K562 (cell line): ENCODE data around the gene USP22. TPM values are rescaled to one million over a fixed set of nuclear protein-coding genes. Genes with fewer than 3 reads are reported as not detected.

Experiments used
- CBX8 ChIP-seq: fragments of 200-600 bp; sonication (generic); IDR thresholded peaks from 2 replicates; pipeline ENCODE4 v1.6.1; 2012; ENCODE audit warnings: borderline replicate concordance, mixed run types, low read depth, mild to moderate bottlenecking, moderate library complexity, mixed read lengths, low read length, control low read depth, inconsistent platforms; ENCODE audit not compliant: poor library complexity, severe bottlenecking; ENCODE audit errors: extremely low read depth
- FOSL1 ChIP-seq: fragments of 200-800 bp; sonication (Bioruptor generic); conservative IDR thresholded peaks from 2 replicates; pipeline ENCODE4 v1.6.1; 2016; ENCODE audit warnings: missing genetic modification characterization, missing compliant biosample characterization
- HIVEP1 ChIP-seq: fragments of 250-450 bp; sonication (Bioruptor Pico); IDR thresholded peaks from 2 replicates; pipeline ENCODE4 v1.4.0; 2020; ENCODE audit warnings: mild to moderate bottlenecking
- KLF1 ChIP-seq: fragments of 450-650 bp; IDR thresholded peaks from 2 replicates; pipeline ENCODE4 v1.6.1; 2016; ENCODE audit warnings: missing genetic modification characterization, missing compliant biosample characterization
- MBD1 ChIP-seq: fragments of 250-450 bp; sonication (Bioruptor Pico); IDR thresholded peaks from 2 replicates; pipeline ENCODE4 v1.8.0; 2022; ENCODE audit warnings: inconsistent platforms
- MCM7 ChIP-seq, 2 experiments: fragments of 450-650 bp; IDR thresholded peaks; 2 replicates each; pipeline ENCODE4 v1.6.1; 2016 to 2018
- NCOR1 ChIP-seq: fragments of 450-650 bp; IDR thresholded peaks from 2 replicates; pipeline ENCODE4 v1.6.1; 2016; ENCODE audit warnings: mild to moderate bottlenecking, moderate library complexity
- NR1H2 ChIP-seq: sonication (generic); formaldehyde crosslinking; IDR thresholded peaks from 2 replicates; pipeline ENCODE4 v1.4.0; 2020; ENCODE audit warnings: mild to moderate bottlenecking, missing genetic modification reagents
- PCBP2 ChIP-seq: fragments of 200-400 bp; formaldehyde crosslinking; IDR thresholded peaks from 2 replicates; pipeline ENCODE4 v1.6.1; 2018; ENCODE audit warnings: low read length, low read depth, mild to moderate bottlenecking, moderate library complexity; ENCODE audit not compliant: poor library complexity, severe bottlenecking
- RBM25 ChIP-seq: fragments of 200-400 bp; formaldehyde crosslinking; IDR thresholded peaks from 2 replicates; pipeline ENCODE4 v1.6.1; 2018; ENCODE audit warnings: low read length, low read depth, moderate library complexity; ENCODE audit not compliant: severe bottlenecking
- RERE ChIP-seq: sonication (generic); formaldehyde crosslinking; IDR thresholded peaks from 2 replicates; pipeline ENCODE4 v1.8.0; 2023; ENCODE audit warnings: missing genetic modification reagents, mild to moderate bottlenecking, borderline replicate concordance
- SMARCE1 ChIP-seq: fragments of 450-650 bp; IDR thresholded peaks from 2 replicates; pipeline ENCODE4 v1.7.1; 2016; ENCODE audit warnings: mild to moderate bottlenecking
- SOX6 ChIP-seq: fragments of 450-650 bp; IDR thresholded peaks from 2 replicates; pipeline ENCODE4 v1.6.1; 2014; ENCODE audit warnings: mild to moderate bottlenecking
- SPI1 ChIP-seq: IDR thresholded peaks from 2 replicates; pipeline ENCODE4 v1.6.1; 2011; ENCODE audit warnings: low read depth, low read length, control low read depth, borderline replicate concordance
- SRSF7 ChIP-seq: fragments of 200-400 bp; formaldehyde crosslinking; optimal IDR thresholded peaks from 2 replicates; pipeline ENCODE3; 2017; ENCODE audit warnings: mild to moderate bottlenecking, low read depth, low read length
- TAL1 ChIP-seq: fragments of 450-650 bp; IDR thresholded peaks from 2 replicates; pipeline ENCODE4 v1.6.1; 2016; ENCODE audit warnings: mild to moderate bottlenecking
- TARDBP ChIP-seq: fragments of 450-650 bp; IDR thresholded peaks from 2 replicates; pipeline ENCODE4 v1.6.1; 2016
- TEAD4 ChIP-seq, 2 experiments: sonication (generic) in 1 of 2; formaldehyde crosslinking in 1 of 2; IDR thresholded peaks; 2 replicates each; pipeline versions ENCODE4 v1.6.1 to v1.8.0; 2012 to 2022; ENCODE audit warnings: borderline replicate concordance in 1 of 2, inconsistent platforms in 1 of 2, low read length in 1 of 2, mild to moderate bottlenecking in 1 of 2, missing genetic modification reagents in 1 of 2
- ZFX ChIP-seq: sonication (generic); formaldehyde crosslinking; IDR thresholded peaks from 2 replicates; pipeline ENCODE4 v1.8.0; 2022; ENCODE audit warnings: mild to moderate bottlenecking, missing genetic modification reagents, moderate library complexity
- ZNF224 ChIP-seq: sonication (generic); formaldehyde crosslinking; IDR thresholded peaks from 2 replicates; pipeline ENCODE4 v1.8.0; 2022; ENCODE audit warnings: mild to moderate bottlenecking, missing genetic modification reagents
- polyA plus RNA-seq, 8 experiments: library from polyadenylated mRNA; depleted of rRNA in 4 of 8; stranded (reverse) in 5 of 8; unstranded in 3 of 8; fragments of >200 nt; fragmentation: Nextera tagmentation in 2 of 8; fragmentation: Illumina TruSeq in 1 of 8; extraction: Ambion mirVana in 2 of 8; extraction: Trizol in 1 of 8; gene quantifications; 2 replicates each; pipeline versions ENCODE4 v1.2.1 to v1.2.3, GENCODE V29; 2011 to 2014; ENCODE audit warnings: inconsistent platforms in 1 of 8, missing spikeins in 1 of 8
- total RNA-seq, 7 experiments: library from RNA; depleted of rRNA in 6 of 7; stranded (reverse); fragments of >200 nt in 6 of 7; fragmentation: Illumina TruSeq in 2 of 7; extraction: Trizol in 2 of 7; gene quantifications; 2 replicates each; pipeline versions ENCODE4 v1.2.1 to v1.2.3, GENCODE V29; 2011 to 2021; ENCODE audit warnings: low replicate concordance in 1 of 7
- TF ChIP-seq, protein P1 (sequence below): fragments of 450-650 bp; IDR thresholded peaks from one replicate; pipeline ENCODE4 v1.6.1; 2018; ENCODE audit warnings: mild to moderate bottlenecking, moderate library complexity; ENCODE audit not compliant: partially characterized antibody

The USP22 gene
- total and polyA plus RNA-seq, 9 of the 15 experiments (the other 6 are each of a cell fraction or from before 2014, with no cell fraction given) = 6.5 to 113 (median 58.9) TPM

DNA sequence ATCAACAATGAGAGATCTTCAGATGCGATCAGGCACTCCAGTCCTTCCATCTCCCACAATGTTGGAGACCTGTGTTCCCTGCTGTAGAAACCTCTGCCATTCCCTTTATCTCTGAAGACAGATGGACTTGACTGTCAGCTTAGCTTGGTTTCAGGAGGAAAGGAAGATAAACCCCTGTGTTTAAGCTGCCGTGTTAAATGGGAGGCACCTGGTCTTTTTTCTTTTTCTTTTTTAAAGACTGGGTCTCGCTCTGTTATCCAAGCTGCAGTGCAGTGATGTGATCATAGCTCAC is 63.1 kb downstream of the USP22 start (continued):
- TF ChIP-seq, protein P1, sequence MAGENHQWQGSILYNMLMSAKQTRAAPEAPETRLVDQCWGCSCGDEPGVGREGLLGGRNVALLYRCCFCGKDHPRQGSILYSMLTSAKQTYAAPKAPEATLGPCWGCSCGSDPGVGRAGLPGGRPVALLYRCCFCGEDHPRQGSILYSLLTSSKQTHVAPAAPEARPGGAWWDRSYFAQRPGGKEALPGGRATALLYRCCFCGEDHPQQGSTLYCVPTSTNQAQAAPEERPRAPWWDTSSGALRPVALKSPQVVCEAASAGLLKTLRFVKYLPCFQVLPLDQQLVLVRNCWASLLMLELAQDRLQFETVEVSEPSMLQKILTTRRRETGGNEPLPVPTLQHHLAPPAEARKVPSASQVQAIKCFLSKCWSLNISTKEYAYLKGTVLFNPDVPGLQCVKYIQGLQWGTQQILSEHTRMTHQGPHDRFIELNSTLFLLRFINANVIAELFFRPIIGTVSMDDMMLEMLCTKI = no peak
- TF ChIP-seq NCOR1 = peak; percentile 52; the same call in 1 of the 2 replicates
- 0 out of 2 replicates have a peak, but pooled peaks have one; percentile 38 for TF ChIP-seq FOSL1 (tag)
- peak; percentile 78 for TF ChIP-seq TAL1
- no peak for TF ChIP-seq NR1H2 (CRISPR knock-in tag)
- no peak for TF ChIP-seq ZFX
- TF ChIP-seq HIVEP1 = no peak
- peak; percentile 30; the same call in 1 of the 2 replicates for TF ChIP-seq SPI1
- TF ChIP-seq SOX6 = peak; percentile 77
- TF ChIP-seq KLF1 = no peak
- TF ChIP-seq CBX8 = no peak
- TF ChIP-seq RERE = no peak
- TF ChIP-seq SMARCE1 = peak; percentile 55; the same call in 1 of the 2 replicates
- TF ChIP-seq TARDBP = no peak
- no peak for TF ChIP-seq SRSF7
- TF ChIP-seq PCBP2 = no peak
- no peak for TF ChIP-seq MBD1 (CRISPR knock-in tag)
- no peak for TF ChIP-seq ZNF224 (CRISPR knock-in tag)
- TF ChIP-seq RBM25 = no peak
- no peak for TF ChIP-seq MCM7 (IDR thresholded peaks at IDR 0.05)
- TF ChIP-seq TEAD4 (IDR thresholded peaks at IDR 0.05; ENCODE audit: low read length) = peak; percentile 80
- TF ChIP-seq TEAD4 (CRISPR knock-in tag; IDR thresholded peaks at IDR 0.05; ENCODE audit: borderline replicate concordance) = no peak
